Measurements from ENCODE around the gene RICTOR. TPM values are rescaled to one million over a fixed set of nuclear protein-coding genes. Genes with fewer than 3 reads are reported as not detected.

RICTOR gene
- total and polyA plus RNA-seq, 2 of the 4 experiments (the other 2 are of a cell fraction), result 4.1 to 35.7 TPM

DNA sequence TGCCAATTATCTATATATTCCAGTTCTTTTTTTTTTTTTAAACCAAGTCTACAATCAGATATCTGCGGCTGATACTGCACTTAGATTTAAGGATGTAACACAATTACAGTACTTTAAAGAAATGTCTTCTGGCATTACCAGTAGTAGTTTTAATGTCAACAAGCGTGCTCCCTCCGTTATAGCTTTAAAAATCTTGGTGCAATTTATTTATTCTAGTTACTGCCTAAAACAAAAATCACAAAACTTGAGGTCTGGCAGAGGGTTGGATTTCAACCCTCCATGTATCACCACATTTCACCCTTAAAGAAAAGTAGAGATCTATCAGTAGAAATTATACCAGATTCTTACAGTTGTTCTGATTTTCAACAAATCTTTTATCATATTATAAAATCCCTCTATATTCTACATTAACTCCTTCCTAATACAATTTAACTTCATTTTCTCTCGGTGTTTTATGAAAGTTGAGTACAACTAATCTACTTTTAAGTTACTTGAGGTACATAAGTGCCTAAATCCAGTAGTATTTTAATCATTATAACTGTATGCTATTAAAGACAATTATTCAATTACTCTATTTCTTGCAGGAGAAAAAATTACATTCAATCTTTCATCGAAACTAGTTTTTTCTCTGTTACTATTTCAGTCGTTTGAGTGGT, 2.0 kb upstream of the RICTOR start (continued):
- no peak for TF ChIP-seq RAD21 (IDR thresholded peaks at IDR 0.05; ENCODE audit: low read length)
- no peak for TF ChIP-seq SMC3 (IDR thresholded peaks at IDR 0.05; ENCODE audit: low read depth, low read length)

DNA sequence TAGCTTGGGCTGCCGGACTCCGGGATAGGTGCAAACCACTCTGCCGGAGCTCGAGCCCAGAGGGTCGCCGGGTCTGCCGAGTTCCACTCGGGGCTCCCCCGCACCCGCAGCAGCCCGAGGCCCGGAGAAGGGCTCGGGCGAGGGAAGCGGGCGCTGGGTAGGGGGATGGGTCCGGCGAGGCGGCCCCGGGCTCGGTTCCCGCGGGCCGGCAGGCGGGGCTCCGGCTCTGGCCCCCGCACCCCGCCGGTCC, 507 bp downstream of the RICTOR start:
- POLR2A ChIA-PET (ENCODE audit: unreplicated experiment), result no interaction called here
- dilution Hi-C loops (cut with HindIII; ENCODE audit: low sequenced_read_pairs, unreplicated experiment), result no loop called here

More for the DNA sequence above, 507 bp downstream of the RICTOR start:
- H2BK5ac ChIP-seq (ENCODE audit: low read depth, low read length, poor library complexity, severe bottlenecking), result peak overlapping the region; percentile 73
- 0 out of 2 replicates have a peak overlapping the region, but pooled peaks have one; percentile 2 for H4K91ac ChIP-seq (ENCODE audit: insufficient read depth, low read depth, low read length)
- WGBS, 2 experiments (ENCODE audit: extremely low coverage in 2 of 2, insufficient read length in 1 of 2), result 0% methylated on average over 3 of the region's 29 CpGs; no CpG with 5 or more reads in 1 of the 2 experiments
- no peak overlapping the region for H2BK20ac ChIP-seq (ENCODE audit: low read depth, low read length)
- H2AK5ac ChIP-seq (ENCODE audit: low read depth, low read length), result peak overlapping the region; percentile 41; the same call in 1 of the 2 replicates
- H3K79me1 ChIP-seq (ENCODE audit: low read depth in 1 of 2, low read length in 2 of 2), result peaks cover 7 to 23% of the 10 kb centered on the region in 2 experiments
- H3K27ac ChIP-seq (ENCODE audit: insufficient read depth, low read length), result peak overlapping the region; percentile 96
- BruUV-seq (replicated peaks), result no TSS peak
- peak overlapping the region; percentile 48 for H3K18ac ChIP-seq (ENCODE audit: low read depth, low read length)
- TF ChIP-seq FOS (IDR thresholded peaks at IDR 0.05; ENCODE audit: low read depth, low read length), result no peak
- no peak for TF ChIP-seq ELK1 (IDR thresholded peaks at IDR 0.05; ENCODE audit: borderline replicate concordance, low read depth, low read length)
- DNase-seq (no peak), ATAC-seq (ENCODE audit: low read depth) (peak; percentile 55; the same call in 1 of the 2 replicates)
- H2BK15ac ChIP-seq (ENCODE audit: low read depth, low read length), result no peak overlapping the region
- peak overlapping the region; percentile 27 for H2BK120ac ChIP-seq (ENCODE audit: low read depth, low read length)
- H3K4me1 ChIP-seq (ENCODE audit: control insufficient read depth, insufficient read depth, low read length), result no peaks in the 10 kb centered on the region
- H3K4ac ChIP-seq (ENCODE audit: low read depth, low read length), result peak overlapping the region; percentile 51
- 0 out of 2 replicates have a peak, but pooled peaks cover 1% of the 10 kb centered on the region for H3K36me3 ChIP-seq (ENCODE audit: control insufficient read depth, insufficient read depth, low read length)
- H2AFZ ChIP-seq (replicated peaks; ENCODE audit: low read length, poor library complexity), result peak overlapping the region; percentile 95
- peak overlapping the region; percentile 68; the same call in 1 of the 2 replicates for H3K23ac ChIP-seq (ENCODE audit: low read depth, low read length)
- H2AK9ac ChIP-seq (replicated peaks; ENCODE audit: low read depth, low read length, poor library complexity), result peak overlapping the region; percentile 83
- H4K20me1 ChIP-seq (ENCODE audit: insufficient read depth, low read length), result peaks cover 21% of the 10 kb centered on the region; the same call in 1 of the 2 replicates
- in situ Hi-C loops (cut with MboI; ENCODE audit: low sequenced_read_pairs) (no loop called here), intact Hi-C loops (cut with micrococcal nuclease) (loop anchor here (1.0 to 10.0 kb wide), 4 partner anchors 27 to 229 kb away; partner anchors contain the start of gene OSMR)
- H4K5ac ChIP-seq (ENCODE audit: low read depth, low read length), result peak overlapping the region; percentile 35
- H3K27me3 ChIP-seq (ENCODE audit: control insufficient read depth, insufficient read depth, low read length), result no peaks in the 10 kb centered on the region
- H4K8ac ChIP-seq (ENCODE audit: low read depth in 2 of 2, low read length in 2 of 2), result peak overlapping the region; percentile 35 to 53; a peak in 2 of 4 replicates
- CTCF ChIA-PET, result no interaction called here
- no peaks in the 10 kb centered on the region for H3K9me3 ChIP-seq (ENCODE audit: control insufficient read depth, insufficient read depth, low read length)
- peak overlapping the region; percentile 92 for H3K9ac ChIP-seq (ENCODE audit: low read depth, low read length)
- no peaks in the 10 kb centered on the region for H3K9me1 ChIP-seq (ENCODE audit: insufficient read depth, low read length)
- H3K4me3 ChIP-seq (ENCODE audit: insufficient read depth, low read depth, low read length), result peak overlapping the region; percentile 97
- H3K4me2 ChIP-seq (ENCODE audit: low read depth, low read length), result peak overlapping the region; percentile 88
- peak overlapping the region; percentile 71 for H3K56ac ChIP-seq (ENCODE audit: extremely low read depth, insufficient read depth, low read length)
- peak overlapping the region; percentile 17 for H3K14ac ChIP-seq (replicated peaks; ENCODE audit: low read depth, low read length)
